Hepatocyte (in vitro differentiated cells): ENCODE results near the gene HOXD3.

Experiments
- EZH2 ChIP-seq: fragments of 200-600 bp; sonication (generic); IDR thresholded peaks from 2 replicates; pipeline ENCODE4 v1.6.1; 2016; ENCODE audit warnings: antibody characterized with exemption, mild to moderate bottlenecking, borderline replicate concordance
- EZH2phosphoT487 ChIP-seq: fragments of 200-600 bp; sonication (generic); IDR thresholded peaks from one replicate; pipeline ENCODE4 v1.6.1; 2018; ENCODE audit warnings: antibody characterized with exemption, mild to moderate bottlenecking, low read depth, moderate library complexity; ENCODE audit not compliant: unreplicated experiment, severe bottlenecking
- TF ChIP-seq, protein P1 (sequence below): fragments of 200-600 bp; sonication (generic); IDR thresholded peaks from 2 replicates; pipeline ENCODE4 v1.5.1; 2016; ENCODE audit warnings: antibody characterized with exemption, mild to moderate bottlenecking; ENCODE audit not compliant: poor library complexity

GRCh38 chr2:176126929-176127773, 30.0 kb upstream of the HOXD3 start:
- TF ChIP-seq EZH2, result no peak
- TF ChIP-seq, protein P1, sequence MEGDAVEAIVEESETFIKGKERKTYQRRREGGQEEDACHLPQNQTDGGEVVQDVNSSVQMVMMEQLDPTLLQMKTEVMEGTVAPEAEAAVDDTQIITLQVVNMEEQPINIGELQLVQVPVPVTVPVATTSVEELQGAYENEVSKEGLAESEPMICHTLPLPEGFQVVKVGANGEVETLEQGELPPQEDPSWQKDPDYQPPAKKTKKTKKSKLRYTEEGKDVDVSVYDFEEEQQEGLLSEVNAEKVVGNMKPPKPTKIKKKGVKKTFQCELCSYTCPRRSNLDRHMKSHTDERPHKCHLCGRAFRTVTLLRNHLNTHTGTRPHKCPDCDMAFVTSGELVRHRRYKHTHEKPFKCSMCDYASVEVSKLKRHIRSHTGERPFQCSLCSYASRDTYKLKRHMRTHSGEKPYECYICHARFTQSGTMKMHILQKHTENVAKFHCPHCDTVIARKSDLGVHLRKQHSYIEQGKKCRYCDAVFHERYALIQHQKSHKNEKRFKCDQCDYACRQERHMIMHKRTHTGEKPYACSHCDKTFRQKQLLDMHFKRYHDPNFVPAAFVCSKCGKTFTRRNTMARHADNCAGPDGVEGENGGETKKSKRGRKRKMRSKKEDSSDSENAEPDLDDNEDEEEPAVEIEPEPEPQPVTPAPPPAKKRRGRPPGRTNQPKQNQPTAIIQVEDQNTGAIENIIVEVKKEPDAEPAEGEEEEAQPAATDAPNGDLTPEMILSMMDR, result peak; percentile 93
- TF ChIP-seq EZH2phosphoT487, result no peak
